ENCODE data around the gene LRRC14B. TPM values are rescaled to one million over a fixed set of nuclear protein-coding genes. Genes with fewer than 3 reads are reported as not detected.

Gene LRRC14B
- total and polyA plus RNA-seq, 7 donors, result 0.66 TPM; not detected in 6

- intact Hi-C loops (cut with DNase I), result no loop called here
- no peak for TF ChIP-seq EP300 (IDR thresholded peaks at IDR 0.05)
- TF ChIP-seq CTCF (IDR thresholded peaks at IDR 0.05), result no peak
- TF ChIP-seq POLR2AphosphoS5 (IDR thresholded peaks at IDR 0.05), result no peak
- TF ChIP-seq POLR2A (IDR thresholded peaks at IDR 0.05), result no peak
- Histone ChIP-seq H3K27me3 (no peaks in the 10 kb centered on the region), H3K36me3 (peaks cover 0 to 32% (median 5%) of the 10 kb centered on the region in 4 donors), H3K27ac (no peak overlapping the region), H3K9me3 (no peaks in the 10 kb centered on the region), H3K4me1 (no peaks in the 10 kb centered on the region), H3K4me3 (no peak overlapping the region)
- 92 to 93% methylated on average over 23 of the region's 23 CpGs for WGBS, 2 donors
- DNase-seq, result no peak
Measured at GRCh38 chr5:199950-200645, 8.8 kb downstream of the LRRC14B start.

- H3K27me3 ChIP-seq, result no peaks in the 10 kb centered on the region
- H3K9me3 ChIP-seq, result no peaks in the 10 kb centered on the region
- intact Hi-C loops (cut with DNase I), result no loop called here
- TF ChIP-seq POLR2A (IDR thresholded peaks at IDR 0.05) (no peak), POLR2AphosphoS5 (IDR thresholded peaks at IDR 0.05) (no peak), EP300 (IDR thresholded peaks at IDR 0.05) (no peak), CTCF (IDR thresholded peaks at IDR 0.05) (no peak)
- peaks cover 0 to 38% (median 7%) of the 10 kb centered on the region in 4 donors for H3K36me3 ChIP-seq
- WGBS, 2 donors, result 46 to 74% methylated on average over 4 of the region's 4 CpGs
- no peak for DNase-seq
- peaks cover 0 to 3% (median 2%) of the 10 kb centered on the region in 4 donors for H3K4me1 ChIP-seq
- H3K4me3 ChIP-seq, result no peak overlapping the region
- H3K27ac ChIP-seq, result no peak overlapping the region
Measured at GRCh38 chr5:200985-201384, 9.7 kb downstream of the LRRC14B start.

GRCh38 chr5:201672-202071 is 10.4 kb downstream of the LRRC14B start:
- H3K4me3 ChIP-seq, result no peak overlapping the region
- intact Hi-C loops (cut with DNase I), result no loop called here
- H3K36me3 ChIP-seq, result peaks cover 0 to 38% (median 7%) of the 10 kb centered on the region in 4 donors
- H3K27me3 ChIP-seq, result no peaks in the 10 kb centered on the region
- peaks cover 0 to 10% (median 9%) of the 10 kb centered on the region in 4 donors for H3K4me1 ChIP-seq
- no peak overlapping the region for H3K27ac ChIP-seq
- 90 to 96% methylated on average over 8 of the region's 8 CpGs for WGBS, 2 donors
- H3K9me3 ChIP-seq, result no peaks in the 10 kb centered on the region
- TF ChIP-seq POLR2A (IDR thresholded peaks at IDR 0.05) (no peak), POLR2AphosphoS5 (IDR thresholded peaks at IDR 0.05) (no peak), EP300 (IDR thresholded peaks at IDR 0.05) (no peak)
- DNase-seq, result no peak

GRCh38 chr5:203246-203930 is 12.1 kb downstream of the LRRC14B start:
- TF ChIP-seq POLR2AphosphoS5 (IDR thresholded peaks at IDR 0.05) (no peak), CTCF (IDR thresholded peaks at IDR 0.05) (no peak), EP300 (IDR thresholded peaks at IDR 0.05) (no peak), POLR2A (IDR thresholded peaks at IDR 0.05) (no peak)
- intact Hi-C loops (cut with DNase I), result no loop called here
- no peaks in the 10 kb centered on the region for H3K9me3 ChIP-seq
- 92 to 93% methylated on average over 26 of the region's 26 CpGs for WGBS, 2 donors
- no peak overlapping the region for H3K27ac ChIP-seq
- H3K4me1 ChIP-seq, result peaks cover 0 to 15% (median 12%) of the 10 kb centered on the region in 4 donors
- peaks cover 0 to 38% (median 7%) of the 10 kb centered on the region in 4 donors for H3K36me3 ChIP-seq
- DNase-seq, result no peak
- no peak overlapping the region for H3K4me3 ChIP-seq
- H3K27me3 ChIP-seq, result no peaks in the 10 kb centered on the region

GRCh38 chr5:204001-204400 is 12.7 kb downstream of the LRRC14B start:
- Histone ChIP-seq H3K4me1 (peaks cover 0 to 15% (median 12%) of the 10 kb centered on the region in 4 donors), H3K36me3 (peaks cover 0 to 38% (median 7%) of the 10 kb centered on the region in 4 donors), H3K27ac (no peak overlapping the region), H3K27me3 (no peaks in the 10 kb centered on the region), H3K4me3 (no peak overlapping the region), H3K9me3 (no peaks in the 10 kb centered on the region)
- intact Hi-C loops (cut with DNase I), result no loop called here
- TF ChIP-seq POLR2A (IDR thresholded peaks at IDR 0.05), result no peak
- TF ChIP-seq POLR2AphosphoS5 (IDR thresholded peaks at IDR 0.05), result no peak
- no peak for TF ChIP-seq CTCF (IDR thresholded peaks at IDR 0.05)
- TF ChIP-seq EP300 (IDR thresholded peaks at IDR 0.05), result no peak
- DNase-seq, result no peak
- WGBS, 2 donors, result 81 to 91% methylated on average over 6 of the region's 6 CpGs

Data from sigmoid colon (tissue), 7 donors.